HepG2 (cell line): ENCODE results near the gene CPS1. TPM values are rescaled to one million over a fixed set of nuclear protein-coding genes. Genes with fewer than 3 reads are reported as not detected.

Experiments
- ATAC-seq: fragments of 200-7000 bp; cut with Tn5 transposase; 3 replicates; pipeline ENCODE4 v1.9.1; 2020; ENCODE audit warnings: mild to moderate bottlenecking, moderate library complexity
- BruUV-seq: library from RNA; stranded (reverse); fragments of 400-500 nt; replicated peaks from 2 replicates; lab custom pipeline; 2021; lab: Mats Ljungman, UMichigan
- CTCF ChIA-PET: fragments of 300-600 bp; formaldehyde crosslinking; extraction: SDS; loops from one replicate; lab custom pipeline; 2021; ENCODE audit warnings: low total read pairs, inconsistent platforms, low intra/inter-chr PET ratio; lab: Yijun Ruan, JAX
- POLR2A ChIA-PET: fragments of 350-600 bp; sonication (Branson Sonifier 250); formaldehyde crosslinking; loops from one replicate; lab custom pipeline; 2020; ENCODE audit warnings: antibody characterized with exemption, inconsistent platforms; lab: Yijun Ruan, JAX
- DNase-seq: peaks from one replicate; pipeline ENCODE4 v3.0.0-alpha.2; 2015; ENCODE audit warnings: low spot score
- FAIRE-seq: peaks from 3 replicates; lab custom pipeline; 2011; peaks lifted over from hg19 to GRCh38; lab: Jason Lieb, UNC
- H2AFZ ChIP-seq: one replicate; pipeline ENCODE4 v1.6.1; 2011; ENCODE audit warnings: low read length, inconsistent platforms
- H3K27ac ChIP-seq: fragments of 300-600 bp; 3 replicates; pipeline ENCODE4 v1.8.0; 2011; ENCODE audit warnings: mixed run types, mild to moderate bottlenecking, mixed read lengths, low read length, inconsistent platforms; ENCODE audit not compliant: insufficient read depth; ENCODE audit errors: extremely low read length
- H3K27me3 ChIP-seq, 2 experiments: fragments of 200-600 bp in 1 of 2; 2 replicates in 1 of 2; 3 replicates in 1 of 2; pipeline versions ENCODE4 v1.6.0 to v1.8.0; 2011; ENCODE audit warnings: low read length in 2 of 2, mild to moderate bottlenecking in 2 of 2, moderate library complexity in 2 of 2, inconsistent platforms in 1 of 2; ENCODE audit not compliant: insufficient read depth in 2 of 2, control insufficient read depth in 1 of 2
- H3K36me3 ChIP-seq, 2 experiments: fragments of 200-600 bp in 1 of 2; replicated peaks in 1 of 2; 2 replicates in 1 of 2; 3 replicates in 1 of 2; pipeline versions ENCODE4 v1.5.1 to v1.8.0; 2011; ENCODE audit warnings: low read length in 2 of 2, inconsistent platforms in 1 of 2; ENCODE audit not compliant: insufficient read depth in 2 of 2, control insufficient read depth in 1 of 2
- H3K4me1 ChIP-seq: 2 replicates; pipeline ENCODE4 v1.5.1; 2012; ENCODE audit warnings: low read length, inconsistent platforms; ENCODE audit not compliant: insufficient read depth
- H3K4me2 ChIP-seq: 2 replicates; pipeline ENCODE4 v1.6.0; 2011; ENCODE audit warnings: low read depth, low read length, inconsistent platforms
- H3K4me3 ChIP-seq, 3 experiments: fragments of 200-600 bp in 1 of 3; sonication (generic), shearing (Covaris generic) in 1 of 3; replicated peaks in 1 of 3; 2 replicates each; pipeline ENCODE4 v1.5.1; 2011 to 2016; ENCODE audit warnings: low read length in 3 of 3, inconsistent platforms in 2 of 3, low read depth in 2 of 3, mild to moderate bottlenecking in 2 of 3, control low read depth in 1 of 3, mixed read lengths in 1 of 3; ENCODE audit not compliant: insufficient read depth in 1 of 3
- H3K79me2 ChIP-seq: one replicate; pipeline ENCODE4 v1.6.1; 2011; ENCODE audit warnings: low read length, inconsistent platforms; ENCODE audit not compliant: insufficient read depth
- H3K9ac ChIP-seq: 2 replicates; pipeline ENCODE4 v1.6.0; 2011; ENCODE audit warnings: mild to moderate bottlenecking, low read depth, low read length, inconsistent platforms; ENCODE audit not compliant: insufficient read depth
- H3K9me3 ChIP-seq: 2 replicates; pipeline ENCODE4 v1.5.1; 2012; ENCODE audit warnings: mild to moderate bottlenecking, low read length
- H4K20me1 ChIP-seq: 2 replicates; pipeline ENCODE4 v1.6.0; 2011; ENCODE audit warnings: inconsistent platforms, mild to moderate bottlenecking, low read length, moderate library complexity; ENCODE audit not compliant: insufficient read depth
- TCF7L2 ChIP-seq: IDR thresholded peaks from 2 replicates; pipeline ENCODE4 v1.6.1; 2011; ENCODE audit warnings: mild to moderate bottlenecking, low read depth, low read length, moderate library complexity
- WGBS: methylation state at CpG from one replicate; pipeline ENCODE4 v1.1.6; 2017; ENCODE audit warnings: low lambda C conversion rate; 5-methylcytosine and 5-hydroxymethylcytosine counted together
- in situ Hi-C: cut with HindIII; loops from 2 replicates; pipeline ENCODE4 v1.10.0; 2017; ENCODE audit warnings: low pct_unique_long_range_greater_than_20kb; ENCODE audit not compliant: extremely low pct_ligation_motif_present
- intact Hi-C: fragments of 100-400 bp; cut with micrococcal nuclease; formaldehyde crosslinking; loops from one replicate; pipeline ENCODE4 v1.10.0; 2022; ENCODE audit not compliant: unreplicated experiment
- polyA plus RNA-seq, 8 experiments: library from polyadenylated mRNA; depleted of rRNA in 3 of 8; stranded (reverse) in 7 of 8; unstranded in 1 of 8; fragments of >200 nt; fragmentation: Illumina TruSeq in 4 of 8; extraction: Trizol in 4 of 8; gene quantifications; 2 replicates each; pipeline versions ENCODE4 v1.2.1 to v1.2.3, GENCODE V29; 2011 to 2016; ENCODE audit warnings: low read depth in 4 of 8, missing spikeins in 1 of 8, mixed read lengths in 1 of 8; ENCODE audit not compliant: insufficient read depth in 1 of 8
- total RNA-seq, 5 experiments: library from RNA; depleted of rRNA; stranded (reverse); fragments of >200 nt; fragmentation: Illumina TruSeq; extraction: Trizol; gene quantifications; 2 replicates each; pipeline ENCODE4 v1.2.3, GENCODE V29; 2016; ENCODE audit warnings: low read depth in 1 of 5
- TF ChIP-seq, protein P1 (sequence below): IDR thresholded peaks from 2 replicates; pipeline ENCODE4 v1.6.1; 2012; ENCODE audit warnings: low read length, improper control_type of control experiment
- TF ChIP-seq, protein P2 (sequence below): sonication (generic); formaldehyde crosslinking; conservative IDR thresholded peaks from 2 replicates; pipeline ENCODE4 v1.8.0; 2022; ENCODE audit warnings: mild to moderate bottlenecking, moderate library complexity, missing genetic modification reagents

The CPS1 gene
- total and polyA plus RNA-seq, 2 of the 13 experiments (the other 11 are each of a cell fraction or from before 2014, with no cell fraction given) = 24.4 to 51.7 TPM

DNA sequence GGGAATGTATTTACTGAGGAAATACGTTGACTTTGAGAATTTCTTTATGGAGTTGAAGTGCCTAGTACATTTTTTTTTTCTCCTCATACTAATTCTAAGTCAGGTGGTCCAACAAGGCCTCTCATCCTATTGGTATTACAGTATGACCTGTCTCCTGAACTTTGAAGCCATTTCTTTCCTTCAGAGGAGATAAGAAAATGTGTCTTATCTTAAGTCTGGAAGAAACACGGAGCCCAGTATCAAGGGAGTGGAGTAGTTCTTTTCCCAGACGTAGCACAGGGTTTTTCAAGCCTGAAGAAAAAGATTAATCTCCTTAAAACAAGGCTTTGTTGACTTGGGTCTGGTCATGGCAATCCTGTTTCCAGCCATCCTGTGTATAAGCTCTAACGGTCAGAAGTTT is 11.6 kb upstream of the CPS1 start:
- peaks cover 62% of the 10 kb centered on the region for H3K4me1 ChIP-seq
- in situ Hi-C loops = no loop called here
- no peak for DNase-seq
- ATAC-seq = no peak
- TF ChIP-seq TCF7L2 = no peak
- TF ChIP-seq, protein P1, sequence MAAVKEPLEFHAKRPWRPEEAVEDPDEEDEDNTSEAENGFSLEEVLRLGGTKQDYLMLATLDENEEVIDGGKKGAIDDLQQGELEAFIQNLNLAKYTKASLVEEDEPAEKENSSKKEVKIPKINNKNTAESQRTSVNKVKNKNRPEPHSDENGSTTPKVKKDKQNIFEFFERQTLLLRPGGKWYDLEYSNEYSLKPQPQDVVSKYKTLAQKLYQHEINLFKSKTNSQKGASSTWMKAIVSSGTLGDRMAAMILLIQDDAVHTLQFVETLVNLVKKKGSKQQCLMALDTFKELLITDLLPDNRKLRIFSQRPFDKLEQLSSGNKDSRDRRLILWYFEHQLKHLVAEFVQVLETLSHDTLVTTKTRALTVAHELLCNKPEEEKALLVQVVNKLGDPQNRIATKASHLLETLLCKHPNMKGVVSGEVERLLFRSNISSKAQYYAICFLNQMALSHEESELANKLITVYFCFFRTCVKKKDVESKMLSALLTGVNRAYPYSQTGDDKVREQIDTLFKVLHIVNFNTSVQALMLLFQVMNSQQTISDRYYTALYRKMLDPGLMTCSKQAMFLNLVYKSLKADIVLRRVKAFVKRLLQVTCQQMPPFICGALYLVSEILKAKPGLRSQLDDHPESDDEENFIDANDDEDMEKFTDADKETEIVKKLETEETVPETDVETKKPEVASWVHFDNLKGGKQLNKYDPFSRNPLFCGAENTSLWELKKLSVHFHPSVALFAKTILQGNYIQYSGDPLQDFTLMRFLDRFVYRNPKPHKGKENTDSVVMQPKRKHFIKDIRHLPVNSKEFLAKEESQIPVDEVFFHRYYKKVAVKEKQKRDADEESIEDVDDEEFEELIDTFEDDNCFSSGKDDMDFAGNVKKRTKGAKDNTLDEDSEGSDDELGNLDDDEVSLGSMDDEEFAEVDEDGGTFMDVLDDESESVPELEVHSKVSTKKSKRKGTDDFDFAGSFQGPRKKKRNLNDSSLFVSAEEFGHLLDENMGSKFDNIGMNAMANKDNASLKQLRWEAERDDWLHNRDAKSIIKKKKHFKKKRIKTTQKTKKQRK = no peak
- TF ChIP-seq, protein P2, sequence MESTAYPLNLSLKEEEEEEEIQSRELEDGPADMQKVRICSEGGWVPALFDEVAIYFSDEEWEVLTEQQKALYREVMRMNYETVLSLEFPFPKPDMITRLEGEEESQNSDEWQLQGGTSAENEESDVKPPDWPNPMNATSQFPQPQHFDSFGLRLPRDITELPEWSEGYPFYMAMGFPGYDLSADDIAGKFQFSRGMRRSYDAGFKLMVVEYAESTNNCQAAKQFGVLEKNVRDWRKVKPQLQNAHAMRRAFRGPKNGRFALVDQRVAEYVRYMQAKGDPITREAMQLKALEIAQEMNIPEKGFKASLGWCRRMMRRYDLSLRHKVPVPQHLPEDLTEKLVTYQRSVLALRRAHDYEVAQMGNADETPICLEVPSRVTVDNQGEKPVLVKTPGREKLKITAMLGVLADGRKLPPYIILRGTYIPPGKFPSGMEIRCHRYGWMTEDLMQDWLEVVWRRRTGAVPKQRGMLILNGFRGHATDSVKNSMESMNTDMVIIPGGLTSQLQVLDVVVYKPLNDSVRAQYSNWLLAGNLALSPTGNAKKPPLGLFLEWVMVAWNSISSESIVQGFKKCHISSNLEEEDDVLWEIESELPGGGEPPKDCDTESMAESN = no peak
- no peaks in the 10 kb centered on the region for H3K79me2 ChIP-seq
- no peaks in the 10 kb centered on the region for H3K27me3 ChIP-seq
- intact Hi-C loops = loop anchor here (5.0 to 10.0 kb wide), 2 partner anchors 68 to 420 kb away; partner anchors contain the start of gene LANCL1
- H3K9ac ChIP-seq = no peak overlapping the region
- ChIA-PET POLR2A (no interaction called here), CTCF (no interaction called here)
- no peak overlapping the region for H3K4me2 ChIP-seq
- no TSS peak for BruUV-seq
- no peak overlapping the region for H3K27ac ChIP-seq
- H3K36me3 ChIP-seq = no peaks in the 10 kb centered on the region; a peak in 1 of 5 replicates
- H3K9me3 ChIP-seq = no peaks in the 10 kb centered on the region
- no peak for FAIRE-seq
- no peak overlapping the region for H2AFZ ChIP-seq
- no peaks in the 10 kb centered on the region for H4K20me1 ChIP-seq
- no peak overlapping the region for H3K4me3 ChIP-seq
- 82% methylated on average over 4 of the region's 4 CpGs for WGBS
